ENCODE data around the gene PPP1R37. TPM values are rescaled to one million over a fixed set of nuclear protein-coding genes. Genes with fewer than 3 reads are reported as not detected.
A peak's percentile ranks its signal among the peaks of the same experiment; 100 is the strongest.
"Not testable (repeated sequence)": the region's sequence is repeated elsewhere in the genome, so short reads cannot be mapped to it uniquely, and the experiment has no call there.

Gene PPP1R37
- total RNA-seq, 2 donors from 2014 or later, result 18.1 to 36.3 TPM

- DNase-seq (ENCODE audit: low spot score), result no peak
- Mint-ChIP-seq H3K27me3 (no peaks in the 10 kb centered on the region), H3K9me3 (no peaks in the 10 kb centered on the region), H3K4me3 (peak overlapping the region; percentile 38), H3K27ac (no peak overlapping the region), H3K4me1 (ENCODE audit: low read depth in 2 of 2) (peaks cover 24 to 33% of the 10 kb centered on the region in 2 donors), H3K36me3 (no peaks in the 10 kb centered on the region)
- no peak for ATAC-seq
Measured at GRCh38 chr19:45104658-45105349, 11.8 kb downstream of the PPP1R37 start.

- H3K4me3 Mint-ChIP-seq; ATAC-seq; H3K27me3 Mint-ChIP-seq; H3K36me3 Mint-ChIP-seq; H3K9me3 Mint-ChIP-seq; DNase-seq (ENCODE audit: low spot score); H3K27ac Mint-ChIP-seq: not testable (repeated sequence)
- peaks cover 20 to 24% of the 10 kb centered on the region in 2 donors for H3K4me1 Mint-ChIP-seq (ENCODE audit: low read depth in 2 of 2)
Measured at GRCh38 chr19:45106363-45106762, 13.4 kb downstream of the PPP1R37 start.

GRCh38 chr19:45107621-45108150, 14.7 kb downstream of the PPP1R37 start:
- Mint-ChIP-seq H3K4me1 (ENCODE audit: low read depth in 2 of 2) (peaks cover 20 to 22% of the 10 kb centered on the region in 2 donors), H3K4me3 (no peak overlapping the region), H3K27ac (no peak overlapping the region), H3K9me3 (no peaks in the 10 kb centered on the region), H3K27me3 (no peaks in the 10 kb centered on the region), H3K36me3 (no peaks in the 10 kb centered on the region)
- no peak for DNase-seq (ENCODE audit: low spot score)
- ATAC-seq, result no peak

- no peak for DNase-seq (ENCODE audit: low spot score)
- H3K4me1 Mint-ChIP-seq (ENCODE audit: low read depth in 2 of 2), result peaks cover 3 to 12% of the 10 kb centered on the region in 2 donors
- H3K36me3 Mint-ChIP-seq, result no peaks in the 10 kb centered on the region
- H3K27me3 Mint-ChIP-seq, result no peaks in the 10 kb centered on the region
- no peak overlapping the region for H3K27ac Mint-ChIP-seq
- ATAC-seq, result no peak
- no peaks in the 10 kb centered on the region for H3K9me3 Mint-ChIP-seq
- H3K4me3 Mint-ChIP-seq, result no peak overlapping the region
Measured at GRCh38 chr19:45110851-45111266, 17.9 kb downstream of the PPP1R37 start.

- ATAC-seq (no peak), DNase-seq (ENCODE audit: low spot score) (no peak)
- Mint-ChIP-seq H3K4me1 (ENCODE audit: low read depth in 2 of 2) (peaks cover 11 to 22% of the 10 kb centered on the region in 2 donors), H3K36me3 (no peaks in the 10 kb centered on the region), H3K4me3 (no peak overlapping the region), H3K27ac (no peak overlapping the region), H3K9me3 (no peaks in the 10 kb centered on the region), H3K27me3 (no peaks in the 10 kb centered on the region)
Measured at GRCh38 chr19:45112111-45112827, 19.3 kb downstream of the PPP1R37 start.

GRCh38 chr19:45113628-45114027, 20.6 kb downstream of the PPP1R37 start:
- H3K27ac Mint-ChIP-seq, result no peak overlapping the region
- H3K36me3 Mint-ChIP-seq, result no peaks in the 10 kb centered on the region
- no peaks in the 10 kb centered on the region for H3K9me3 Mint-ChIP-seq
- DNase-seq (ENCODE audit: low spot score), result no peak
- H3K4me1 Mint-ChIP-seq (ENCODE audit: low read depth in 2 of 2), result peaks cover 20 to 32% of the 10 kb centered on the region in 2 donors
- H3K4me3 Mint-ChIP-seq, result no peak overlapping the region
- no peaks in the 10 kb centered on the region for H3K27me3 Mint-ChIP-seq
- no peak for ATAC-seq

- no peaks in the 10 kb centered on the region for H3K36me3 Mint-ChIP-seq
- H3K27ac Mint-ChIP-seq, result no peak overlapping the region
- ATAC-seq (no peak), DNase-seq (ENCODE audit: low spot score) (no peak)
- no peak overlapping the region for H3K4me3 Mint-ChIP-seq
- H3K27me3 Mint-ChIP-seq, result no peaks in the 10 kb centered on the region
- H3K4me1 Mint-ChIP-seq (ENCODE audit: low read depth in 2 of 2), result peaks cover 23 to 34% of the 10 kb centered on the region in 2 donors
- no peaks in the 10 kb centered on the region for H3K9me3 Mint-ChIP-seq
Measured at GRCh38 chr19:45114116-45114515, 21.1 kb downstream of the PPP1R37 start.

GRCh38 chr19:45115809-45116615, 23.0 kb downstream of the PPP1R37 start:
- peak overlapping the region in 1 of 2 donors; percentile 53 for H3K27ac Mint-ChIP-seq
- peaks cover 27 to 31% of the 10 kb centered on the region in 2 donors for H3K4me1 Mint-ChIP-seq (ENCODE audit: low read depth in 2 of 2)
- no peaks in the 10 kb centered on the region for H3K27me3 Mint-ChIP-seq
- H3K36me3 Mint-ChIP-seq, result no peaks in the 10 kb centered on the region
- no peak overlapping the region for H3K4me3 Mint-ChIP-seq
- ATAC-seq, result no peak
- no peak for DNase-seq (ENCODE audit: low spot score)
- H3K9me3 Mint-ChIP-seq, result no peaks in the 10 kb centered on the region

- Mint-ChIP-seq H3K4me1 (ENCODE audit: low read depth in 2 of 2) (peaks cover 35 to 42% of the 10 kb centered on the region in 2 donors), H3K27me3 (no peaks in the 10 kb centered on the region), H3K4me3 (no peak overlapping the region)
Measured at GRCh38 chr19:45117167-45117594, 24.2 kb downstream of the PPP1R37 start.

GRCh38 chr19:45117671-45118070, 24.7 kb downstream of the PPP1R37 start:
- ATAC-seq (peak; percentile 4 to 15), DNase-seq (ENCODE audit: low spot score) (no peak)
- Mint-ChIP-seq H3K36me3 (no peaks in the 10 kb centered on the region), H3K4me1 (ENCODE audit: low read depth in 2 of 2) (peaks cover 39 to 45% of the 10 kb centered on the region in 2 donors), H3K27me3 (no peaks in the 10 kb centered on the region), H3K4me3 (no peak overlapping the region), H3K9me3 (no peaks in the 10 kb centered on the region), H3K27ac (no peak overlapping the region)

More at GRCh38 chr19:45117167-45117594, 24.2 kb downstream of the PPP1R37 start:
- DNase-seq (ENCODE audit: low spot score), result peak; percentile 69
- Mint-ChIP-seq H3K27ac (peak overlapping the region in 1 of 2 donors; percentile 53), H3K9me3 (no peaks in the 10 kb centered on the region), H3K36me3 (no peaks in the 10 kb centered on the region)
- ATAC-seq, result peak; percentile 51 to 76

- ATAC-seq, result no peak
- peaks cover 41 to 45% of the 10 kb centered on the region in 2 donors for H3K4me1 Mint-ChIP-seq (ENCODE audit: low read depth in 2 of 2)
- no peak overlapping the region for H3K4me3 Mint-ChIP-seq
Measured at GRCh38 chr19:45118106-45118505, 25.1 kb downstream of the PPP1R37 start.

GRCh38 chr19:45118591-45119355, 25.8 kb downstream of the PPP1R37 start:
- Mint-ChIP-seq H3K4me1 (ENCODE audit: low read depth in 2 of 2) (peaks cover 43 to 47% of the 10 kb centered on the region in 2 donors), H3K27ac (peak overlapping the region in 1 of 2 donors; percentile 53)
- DNase-seq (ENCODE audit: low spot score); H3K27me3 Mint-ChIP-seq; H3K4me3 Mint-ChIP-seq; H3K9me3 Mint-ChIP-seq; H3K36me3 Mint-ChIP-seq; ATAC-seq: not testable (repeated sequence)

More at GRCh38 chr19:45118106-45118505, 25.1 kb downstream of the PPP1R37 start:
- no peaks in the 10 kb centered on the region for H3K9me3 Mint-ChIP-seq
- no peak for DNase-seq (ENCODE audit: low spot score)
- no peak overlapping the region for H3K27ac Mint-ChIP-seq
- no peaks in the 10 kb centered on the region for H3K27me3 Mint-ChIP-seq
- H3K36me3 Mint-ChIP-seq, result no peaks in the 10 kb centered on the region

- Mint-ChIP-seq H3K27ac (peak overlapping the region in 1 of 2 donors; percentile 53), H3K4me3 (no peak overlapping the region), H3K36me3 (no peaks in the 10 kb centered on the region), H3K9me3 (no peaks in the 10 kb centered on the region), H3K4me1 (ENCODE audit: low read depth in 2 of 2) (peaks cover 46 to 51% of the 10 kb centered on the region in 2 donors), H3K27me3 (no peaks in the 10 kb centered on the region)
- DNase-seq (ENCODE audit: low spot score), result no peak
- no peak for ATAC-seq
Measured at GRCh38 chr19:45119582-45119981, 26.6 kb downstream of the PPP1R37 start.
